HepG2 (cell line): ENCODE results near the gene USP24. TPM values are rescaled to one million over a fixed set of nuclear protein-coding genes. Genes with fewer than 3 reads are reported as not detected.

ENCODE experiments used
- ATAC-seq: fragments of 200-7000 bp; cut with Tn5 transposase; 3 replicates; pipeline ENCODE4 v1.9.1; 2020; ENCODE audit warnings: mild to moderate bottlenecking, moderate library complexity
- BruUV-seq: library from RNA; stranded (reverse); fragments of 400-500 nt; replicated peaks from 2 replicates; lab custom pipeline; 2021; lab: Mats Ljungman, UMichigan
- CTCF ChIA-PET: fragments of 300-600 bp; formaldehyde crosslinking; extraction: SDS; loops from one replicate; lab custom pipeline; 2021; ENCODE audit warnings: low total read pairs, inconsistent platforms, low intra/inter-chr PET ratio; lab: Yijun Ruan, JAX
- POLR2A ChIA-PET: fragments of 350-600 bp; sonication (Branson Sonifier 250); formaldehyde crosslinking; loops from one replicate; lab custom pipeline; 2020; ENCODE audit warnings: antibody characterized with exemption, inconsistent platforms; lab: Yijun Ruan, JAX
- DNase-seq: peaks from one replicate; pipeline ENCODE4 v3.0.0-alpha.2; 2015; ENCODE audit warnings: low spot score
- FAIRE-seq: peaks from 3 replicates; lab custom pipeline; 2011; peaks lifted over from hg19 to GRCh38; lab: Jason Lieb, UNC
- H2AFZ ChIP-seq: one replicate; pipeline ENCODE4 v1.6.1; 2011; ENCODE audit warnings: low read length, inconsistent platforms
- H3K27ac ChIP-seq: fragments of 300-600 bp; 3 replicates; pipeline ENCODE4 v1.8.0; 2011; ENCODE audit warnings: mixed run types, mild to moderate bottlenecking, mixed read lengths, low read length, inconsistent platforms; ENCODE audit not compliant: insufficient read depth; ENCODE audit errors: extremely low read length
- H3K27me3 ChIP-seq, 2 experiments: fragments of 200-600 bp in 1 of 2; 2 replicates in 1 of 2; 3 replicates in 1 of 2; pipeline versions ENCODE4 v1.6.0 to v1.8.0; 2011; ENCODE audit warnings: low read length in 2 of 2, mild to moderate bottlenecking in 2 of 2, moderate library complexity in 2 of 2, inconsistent platforms in 1 of 2; ENCODE audit not compliant: insufficient read depth in 2 of 2, control insufficient read depth in 1 of 2
- H3K36me3 ChIP-seq, 2 experiments: fragments of 200-600 bp in 1 of 2; replicated peaks in 1 of 2; 2 replicates in 1 of 2; 3 replicates in 1 of 2; pipeline versions ENCODE4 v1.5.1 to v1.8.0; 2011; ENCODE audit warnings: low read length in 2 of 2, inconsistent platforms in 1 of 2; ENCODE audit not compliant: insufficient read depth in 2 of 2, control insufficient read depth in 1 of 2
- H3K4me1 ChIP-seq: 2 replicates; pipeline ENCODE4 v1.5.1; 2012; ENCODE audit warnings: low read length, inconsistent platforms; ENCODE audit not compliant: insufficient read depth
- H3K4me2 ChIP-seq: 2 replicates; pipeline ENCODE4 v1.6.0; 2011; ENCODE audit warnings: low read depth, low read length, inconsistent platforms
- H3K4me3 ChIP-seq, 3 experiments: fragments of 200-600 bp in 1 of 3; sonication (generic), shearing (Covaris generic) in 1 of 3; replicated peaks in 1 of 3; 2 replicates each; pipeline ENCODE4 v1.5.1; 2011 to 2016; ENCODE audit warnings: low read length in 3 of 3, inconsistent platforms in 2 of 3, low read depth in 2 of 3, mild to moderate bottlenecking in 2 of 3, control low read depth in 1 of 3, mixed read lengths in 1 of 3; ENCODE audit not compliant: insufficient read depth in 1 of 3
- H3K79me2 ChIP-seq: one replicate; pipeline ENCODE4 v1.6.1; 2011; ENCODE audit warnings: low read length, inconsistent platforms; ENCODE audit not compliant: insufficient read depth
- H3K9ac ChIP-seq: 2 replicates; pipeline ENCODE4 v1.6.0; 2011; ENCODE audit warnings: mild to moderate bottlenecking, low read depth, low read length, inconsistent platforms; ENCODE audit not compliant: insufficient read depth
- H3K9me3 ChIP-seq: 2 replicates; pipeline ENCODE4 v1.5.1; 2012; ENCODE audit warnings: mild to moderate bottlenecking, low read length
- H4K20me1 ChIP-seq: 2 replicates; pipeline ENCODE4 v1.6.0; 2011; ENCODE audit warnings: inconsistent platforms, mild to moderate bottlenecking, low read length, moderate library complexity; ENCODE audit not compliant: insufficient read depth
- ARID2 ChIP-seq: sonication (generic); formaldehyde crosslinking; IDR thresholded peaks from 2 replicates; pipeline ENCODE4 v1.8.1; 2022; ENCODE audit warnings: mild to moderate bottlenecking, missing genetic modification reagents, borderline replicate concordance
- DMAP1 ChIP-seq: IDR thresholded peaks from 2 replicates; pipeline ENCODE4 v1.6.1; 2016
- NR2F2 ChIP-seq: IDR thresholded peaks from 2 replicates; pipeline ENCODE4 v1.6.1; 2012; ENCODE audit warnings: low read depth, inconsistent platforms, borderline replicate concordance
- RARA ChIP-seq: IDR thresholded peaks from 2 replicates; pipeline ENCODE4 v1.6.1; 2016; ENCODE audit warnings: missing genetic modification reagents, missing compliant biosample characterization
- SIN3A ChIP-seq: IDR thresholded peaks from 2 replicates; pipeline ENCODE4 v1.6.1; 2011; ENCODE audit warnings: low read depth, mild to moderate bottlenecking, control low read depth, low read length, borderline replicate concordance
- ZNF207 ChIP-seq: fragments of 450-650 bp; IDR thresholded peaks from 2 replicates; pipeline ENCODE4 v1.6.1; 2016; ENCODE audit warnings: antibody characterized with exemption, borderline replicate concordance
- ZNF383 ChIP-seq: sonication (generic); formaldehyde crosslinking; IDR thresholded peaks from 2 replicates; pipeline ENCODE4 v1.4.0; 2020; ENCODE audit warnings: missing genetic modification reagents, mild to moderate bottlenecking, borderline replicate concordance
- ZNF431 ChIP-seq: sonication (generic); formaldehyde crosslinking; IDR thresholded peaks from 2 replicates; pipeline ENCODE4 v1.9.0; 2022; ENCODE audit warnings: missing genetic modification reagents, low read depth, mild to moderate bottlenecking, borderline replicate concordance
- ZNF7 ChIP-seq: IDR thresholded peaks from 2 replicates; pipeline ENCODE4 v1.6.1; 2016; ENCODE audit warnings: missing biosample characterization, missing genetic modification reagents
- ZNF781 ChIP-seq: sonication (generic); formaldehyde crosslinking; IDR thresholded peaks from 2 replicates; pipeline ENCODE4 v1.5.1; 2020; ENCODE audit warnings: borderline replicate concordance, mild to moderate bottlenecking, missing genetic modification reagents; ENCODE audit errors: not compliant biosample characterization
- ZSCAN31 ChIP-seq: sonication (generic); formaldehyde crosslinking; IDR thresholded peaks from 2 replicates; pipeline ENCODE4 v1.5.0; 2020; ENCODE audit warnings: low read depth, mild to moderate bottlenecking, missing genetic modification reagents
- ZZZ3 ChIP-seq: sonication (generic); formaldehyde crosslinking; IDR thresholded peaks from 2 replicates; pipeline ENCODE4 v1.4.0; 2020; ENCODE audit warnings: missing genetic modification reagents, mild to moderate bottlenecking, borderline replicate concordance
- WGBS: methylation state at CpG from one replicate; pipeline ENCODE4 v1.1.6; 2017; ENCODE audit warnings: low lambda C conversion rate; 5-methylcytosine and 5-hydroxymethylcytosine counted together
- in situ Hi-C: cut with HindIII; loops from 2 replicates; pipeline ENCODE4 v1.10.0; 2017; ENCODE audit warnings: low pct_unique_long_range_greater_than_20kb; ENCODE audit not compliant: extremely low pct_ligation_motif_present
- intact Hi-C: fragments of 100-400 bp; cut with micrococcal nuclease; formaldehyde crosslinking; loops from one replicate; pipeline ENCODE4 v1.10.0; 2022; ENCODE audit not compliant: unreplicated experiment
- polyA plus RNA-seq, 8 experiments: library from polyadenylated mRNA; depleted of rRNA in 3 of 8; stranded (reverse) in 7 of 8; unstranded in 1 of 8; fragments of >200 nt; fragmentation: Illumina TruSeq in 4 of 8; extraction: Trizol in 4 of 8; gene quantifications; 2 replicates each; pipeline versions ENCODE4 v1.2.1 to v1.2.3, GENCODE V29; 2011 to 2016; ENCODE audit warnings: low read depth in 4 of 8, missing spikeins in 1 of 8, mixed read lengths in 1 of 8; ENCODE audit not compliant: insufficient read depth in 1 of 8
- total RNA-seq, 5 experiments: library from RNA; depleted of rRNA; stranded (reverse); fragments of >200 nt; fragmentation: Illumina TruSeq; extraction: Trizol; gene quantifications; 2 replicates each; pipeline ENCODE4 v1.2.3, GENCODE V29; 2016; ENCODE audit warnings: low read depth in 1 of 5
- TF ChIP-seq, protein P1 (sequence below): sonication (generic); formaldehyde crosslinking; IDR thresholded peaks from 2 replicates; pipeline ENCODE4 v1.5.1; 2020; ENCODE audit warnings: missing genetic modification reagents, mild to moderate bottlenecking, borderline replicate concordance

USP24 gene
- total and polyA plus RNA-seq, 2 of the 13 experiments (the other 11 are each of a cell fraction or from before 2014, with no cell fraction given) = 18.8 to 47.6 TPM

DNA sequence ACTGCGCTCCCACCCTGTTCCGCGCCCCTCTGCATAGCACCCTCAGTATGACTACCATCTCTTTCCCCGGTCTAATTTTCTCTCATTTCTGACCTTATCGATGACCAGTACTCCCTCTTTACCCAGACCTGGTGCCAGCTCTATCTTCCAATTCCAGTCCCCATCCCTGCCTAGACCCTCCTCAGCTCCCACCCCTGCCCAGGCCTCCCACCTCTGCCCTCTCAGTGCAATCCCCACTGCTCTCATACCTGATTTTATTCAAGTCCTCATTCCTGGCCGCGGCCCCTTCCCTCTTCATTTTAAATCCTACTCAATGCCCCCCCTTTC lies 1.3 kb downstream of the USP24 start:
- peaks cover 65% of the 10 kb centered on the region for H3K4me1 ChIP-seq
- ATAC-seq = peak; percentile 9
- POLR2A ChIA-PET = interaction anchor here (0.7 to 3.8 kb wide), 2 partner anchors 19 to 346 kb away, joined by 3 to 26 read pairs; no protein-coding TSS in a partner anchor

More for the DNA sequence above, 1.3 kb downstream of the USP24 start:
- peak overlapping the region; percentile 97 for H3K9ac ChIP-seq
- CTCF ChIA-PET = no interaction called here
- TF ChIP-seq ZZZ3 (CRISPR knock-in tag) (no peak), ZNF781 (CRISPR knock-in tag) (no peak), RARA (CRISPR knock-in tag) (no peak), ZNF207 (no peak), DMAP1 (no peak), NR2F2 (0 out of 2 replicates have a peak, but pooled peaks have one; percentile 11), ZSCAN31 (CRISPR knock-in tag) (no peak), ARID2 (0 out of 2 replicates have a peak, but pooled peaks have one; percentile 38), ZNF383 (CRISPR knock-in tag) (no peak), ZNF7 (CRISPR knock-in tag) (no peak), ZNF431 (CRISPR knock-in tag) (no peak), SIN3A (peak; percentile 40; the same call in 1 of the 2 replicates)
- TF ChIP-seq, protein P1, sequence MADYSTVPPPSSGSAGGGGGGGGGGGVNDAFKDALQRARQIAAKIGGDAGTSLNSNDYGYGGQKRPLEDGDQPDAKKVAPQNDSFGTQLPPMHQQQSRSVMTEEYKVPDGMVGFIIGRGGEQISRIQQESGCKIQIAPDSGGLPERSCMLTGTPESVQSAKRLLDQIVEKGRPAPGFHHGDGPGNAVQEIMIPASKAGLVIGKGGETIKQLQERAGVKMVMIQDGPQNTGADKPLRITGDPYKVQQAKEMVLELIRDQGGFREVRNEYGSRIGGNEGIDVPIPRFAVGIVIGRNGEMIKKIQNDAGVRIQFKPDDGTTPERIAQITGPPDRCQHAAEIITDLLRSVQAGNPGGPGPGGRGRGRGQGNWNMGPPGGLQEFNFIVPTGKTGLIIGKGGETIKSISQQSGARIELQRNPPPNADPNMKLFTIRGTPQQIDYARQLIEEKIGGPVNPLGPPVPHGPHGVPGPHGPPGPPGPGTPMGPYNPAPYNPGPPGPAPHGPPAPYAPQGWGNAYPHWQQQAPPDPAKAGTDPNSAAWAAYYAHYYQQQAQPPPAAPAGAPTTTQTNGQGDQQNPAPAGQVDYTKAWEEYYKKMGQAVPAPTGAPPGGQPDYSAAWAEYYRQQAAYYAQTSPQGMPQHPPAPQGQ (CRISPR knock-in tag) = no peak
- H3K27me3 ChIP-seq = no peaks in the 10 kb centered on the region
- DNase-seq (no peak), FAIRE-seq (no peak)
- no peaks in the 10 kb centered on the region for H3K9me3 ChIP-seq
- peak overlapping the region; percentile 90 for H3K27ac ChIP-seq
- peaks cover 68% of the 10 kb centered on the region for H3K79me2 ChIP-seq
- H2AFZ ChIP-seq = no peak overlapping the region
- peak overlapping the region; percentile 87 to 98 (median 94) for H3K4me3 ChIP-seq
- H4K20me1 ChIP-seq = no peaks in the 10 kb centered on the region; the same call in 1 of the 2 replicates
- no peaks in the 10 kb centered on the region; a peak in 1 of 5 replicates for H3K36me3 ChIP-seq
- H3K4me2 ChIP-seq = peak overlapping the region; percentile 93
- no TSS peak for BruUV-seq
- WGBS = 17% methylated on average over 7 of the region's 7 CpGs
- intact Hi-C loops (loop anchor here (2.0 to 10.0 kb wide), 2 partner anchors 49 to 63 kb away; no protein-coding TSS in a partner anchor), in situ Hi-C loops (no loop called here)
